Gastroesophageal sphincter (tissue), 4 donors: ENCODE data around the gene CCT6B. TPM values are rescaled to one million over a fixed set of nuclear protein-coding genes. Genes with fewer than 3 reads are reported as not detected.

Source experiments
- ATAC-seq: fragments of 150-250 bp; one replicate; pipeline ENCODE4 v1.9.1; 2016; ENCODE audit warnings: mild to moderate bottlenecking, moderate library complexity
- H3K27ac ChIP-seq, 4 donors: fragments of 200-600 bp; sonication (generic) in 3 of 4; 1 replicate in 3 of 4; 2 replicates in 1 of 4; pipeline ENCODE4 v1.5.1; 2016 to 2019
- H3K27me3 ChIP-seq: fragments of 200-600 bp; sonication (generic); one replicate; pipeline ENCODE4 v1.5.1; 2019
- H3K36me3 ChIP-seq, 2 donors: fragments of 200-600 bp; sonication (generic); one replicate each; pipeline ENCODE4 v1.5.1; 2019; ENCODE audit warnings: control low read depth in 1 of 2
- H3K4me1 ChIP-seq, 3 donors: fragments of 200-600 bp; sonication (generic); 1 replicate in 2 of 3; 2 replicates in 1 of 3; pipeline ENCODE4 v1.5.1; 2016 to 2019; ENCODE audit warnings: control low read depth in 2 of 3
- H3K4me3 ChIP-seq, 2 donors: fragments of 200-600 bp; sonication (generic); one replicate each; pipeline ENCODE4 v1.5.1; 2019; ENCODE audit warnings: mild to moderate bottlenecking in 1 of 2, moderate library complexity in 1 of 2
- H3K9me3 ChIP-seq, 3 donors: fragments of 200-600 bp; sonication (generic); one replicate each; pipeline ENCODE4 v1.5.1; 2017 to 2019; ENCODE audit warnings: control low read depth in 2 of 3
- CTCF ChIP-seq, 4 experiments: fragments of 200-600 bp in 2 of 4; fragments of 450-650 bp in 2 of 4; sonication (generic) in 1 of 4; IDR thresholded peaks; one replicate each; pipeline ENCODE4 v1.5.1; 2017 to 2019; ENCODE audit warnings: antibody characterized with exemption in 4 of 4, mild to moderate bottlenecking in 2 of 4, moderate library complexity in 2 of 4
- EP300 ChIP-seq: sonication (generic); formaldehyde crosslinking; IDR thresholded peaks from one replicate; pipeline ENCODE4 v1.6.1; 2017; ENCODE audit warnings: antibody characterized with exemption, mild to moderate bottlenecking
- POLR2A ChIP-seq, 2 donors: fragments of 450-650 bp; IDR thresholded peaks; one replicate each; pipeline ENCODE4 v1.6.1; 2017; ENCODE audit warnings: antibody characterized with exemption in 2 of 2, mild to moderate bottlenecking in 2 of 2, moderate library complexity in 1 of 2
- POLR2AphosphoS5 ChIP-seq: sonication (generic); formaldehyde crosslinking; IDR thresholded peaks from one replicate; pipeline ENCODE4 v1.6.1; 2017; ENCODE audit warnings: antibody characterized with exemption
- WGBS, 2 donors: methylation state at CpG; one replicate each; pipeline ENCODE4 v1.1.5; 2018; ENCODE audit warnings: low coverage in 1 of 2; 5-methylcytosine and 5-hydroxymethylcytosine counted together
- total RNA-seq, 4 donors: library from RNA; depleted of rRNA; stranded (reverse); fragments of >200 nt; gene quantifications; one replicate each; pipeline ENCODE4 v1.1.0, GENCODE V29; 2016

Gene CCT6B
- total RNA-seq = 1 to 10 TPM; 2.5 to 4.0 (median 2.8) TPM

GRCh38 chr17:34961093-34961911, at the start of gene CCT6B, which contains the start of gene ZNF830:
TSS of gene CCT6B (minus strand) at chr17:34961460. CDS start at chr17:34961393, 67 bp downstream.
TSS of gene ZNF830 (plus strand) at chr17:34961540. CDS start at chr17:34961567, 27 bp downstream.
- Histone ChIP-seq H3K27ac (peak within 1 kb of the TSS; percentile 91 to 98 (median 94)), H3K9me3 (no peaks in the 10 kb centered on the region), H3K4me3 (peak within 1 kb of the TSS; percentile 86 to 88), H3K4me1 (peaks cover 0 to 27% (median 13%) of the 10 kb centered on the region in 3 donors), H3K36me3 (peaks cover 0 to 27% of the 10 kb centered on the region in 2 donors), H3K27me3 (no peaks in the 10 kb centered on the region)
- TF ChIP-seq EP300 (no peak), POLR2AphosphoS5 (peak; percentile 96), POLR2A (IDR thresholded peaks at IDR 0.05) (peak; percentile 35 to 63), CTCF (IDR thresholded peaks at IDR 0.05) (peak in 2 of 4 experiments; percentile 10 to 19)
- ATAC-seq = peak; percentile 98
- WGBS, 2 donors = 0% methylated on average over 7 to 26 of the region's 65 CpGs

- ATAC-seq = no peak
- H3K27ac ChIP-seq = no peak overlapping the region
Observed at GRCh38 chr17:35010093-35010492, 48.8 kb upstream of the CCT6B start.

GRCh38 chr17:35006961-35007360, 45.7 kb upstream of the CCT6B start:
- no peaks in the 10 kb centered on the region for H3K9me3 ChIP-seq
- H3K27ac ChIP-seq = no peak overlapping the region
- H3K4me3 ChIP-seq = no peak overlapping the region
- WGBS, 2 donors = 63% methylated on average over 1 of the region's 1 CpG; no CpG with 5 or more reads in 1 of the 2 donors
- TF ChIP-seq CTCF (IDR thresholded peaks at IDR 0.05) = no peak
- TF ChIP-seq POLR2AphosphoS5 = no peak
- TF ChIP-seq POLR2A (IDR thresholded peaks at IDR 0.05) = no peak
- TF ChIP-seq EP300 = no peak
- peaks cover 0 to 94% of the 10 kb centered on the region in 2 donors for H3K36me3 ChIP-seq
- no peak for ATAC-seq
- no peaks in the 10 kb centered on the region for H3K27me3 ChIP-seq
- H3K4me1 ChIP-seq = peaks cover 0 to 16% (median 0%) of the 10 kb centered on the region in 3 donors

More at GRCh38 chr17:35010093-35010492, 48.8 kb upstream of the CCT6B start:
- H3K9me3 ChIP-seq = no peaks in the 10 kb centered on the region
- no peaks in the 10 kb centered on the region for H3K4me1 ChIP-seq
- H3K36me3 ChIP-seq = peaks cover 0 to 86% of the 10 kb centered on the region in 2 donors
- WGBS, 2 donors = 55 to 75% methylated on average over 2 of the region's 3 CpGs
- H3K4me3 ChIP-seq = no peak overlapping the region
- no peak for TF ChIP-seq POLR2A (IDR thresholded peaks at IDR 0.05)
- TF ChIP-seq EP300 = no peak
- no peak for TF ChIP-seq CTCF (IDR thresholded peaks at IDR 0.05)
- no peak for TF ChIP-seq POLR2AphosphoS5
- no peaks in the 10 kb centered on the region for H3K27me3 ChIP-seq

- Histone ChIP-seq H3K27ac (no peak overlapping the region), H3K27me3 (no peaks in the 10 kb centered on the region), H3K9me3 (no peaks in the 10 kb centered on the region), H3K36me3 (peaks cover 0 to 94% of the 10 kb centered on the region in 2 donors), H3K4me3 (no peak overlapping the region), H3K4me1 (peaks cover 0 to 22% (median 0%) of the 10 kb centered on the region in 3 donors)
- TF ChIP-seq EP300 = no peak
- no peak for TF ChIP-seq POLR2AphosphoS5
- no peak for TF ChIP-seq CTCF (IDR thresholded peaks at IDR 0.05)
- no peak for TF ChIP-seq POLR2A (IDR thresholded peaks at IDR 0.05)
- no peak for ATAC-seq
- WGBS, 2 donors = 95% methylated on average over 2 of the region's 4 CpGs; no CpG with 5 or more reads in 1 of the 2 donors
Observed at GRCh38 chr17:35006345-35006744, 45.1 kb upstream of the CCT6B start.
